Measurements from ENCODE around the gene AGR3.

AGR3 gene

DNA sequence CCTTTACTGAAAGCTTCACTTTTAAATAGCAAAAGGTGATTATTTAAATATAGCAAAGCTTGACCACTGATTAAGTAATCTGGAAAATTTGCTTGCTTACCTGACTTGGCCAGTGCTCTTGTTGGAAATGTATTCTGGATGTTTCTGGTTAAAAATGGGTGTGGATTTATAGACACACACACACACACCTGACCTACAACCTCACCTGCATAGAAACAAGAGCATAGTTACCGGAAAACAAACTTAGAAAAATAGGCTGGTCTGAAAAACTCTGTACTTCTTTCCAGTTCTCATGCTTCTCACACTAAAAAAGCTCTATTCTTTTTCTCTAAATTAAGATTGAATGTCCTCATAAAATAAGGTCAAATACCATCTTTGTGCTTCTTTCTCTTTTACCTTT lies at the start of gene AGR3:
TSS of gene AGR3 (minus strand) at position 140 of the 400 bp plus-strand sequence. CDS start 3,365 bp downstream, outside the sequence.
- DNase-seq: no peak

DNA sequence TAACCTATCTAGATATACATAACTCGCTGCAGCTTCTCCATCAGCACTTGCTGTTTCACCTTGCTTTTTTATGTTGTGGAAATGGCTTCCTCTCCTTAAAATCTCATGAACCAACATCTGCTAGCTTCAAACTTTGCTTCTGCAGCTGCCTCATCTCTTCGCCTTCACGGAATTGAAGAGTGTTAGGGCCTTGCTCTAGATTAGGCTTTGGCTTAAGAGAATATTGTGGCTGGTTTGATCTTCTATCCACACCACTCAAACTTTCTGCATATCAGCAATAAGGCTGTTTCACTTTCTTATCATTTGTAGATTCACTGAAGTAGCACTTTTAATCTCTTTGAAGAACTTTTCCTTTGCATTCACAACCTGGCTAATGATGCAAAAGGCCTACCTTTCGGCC lies 49.2 kb upstream of the AGR3 start:
- DNase-seq: no peak

DNA sequence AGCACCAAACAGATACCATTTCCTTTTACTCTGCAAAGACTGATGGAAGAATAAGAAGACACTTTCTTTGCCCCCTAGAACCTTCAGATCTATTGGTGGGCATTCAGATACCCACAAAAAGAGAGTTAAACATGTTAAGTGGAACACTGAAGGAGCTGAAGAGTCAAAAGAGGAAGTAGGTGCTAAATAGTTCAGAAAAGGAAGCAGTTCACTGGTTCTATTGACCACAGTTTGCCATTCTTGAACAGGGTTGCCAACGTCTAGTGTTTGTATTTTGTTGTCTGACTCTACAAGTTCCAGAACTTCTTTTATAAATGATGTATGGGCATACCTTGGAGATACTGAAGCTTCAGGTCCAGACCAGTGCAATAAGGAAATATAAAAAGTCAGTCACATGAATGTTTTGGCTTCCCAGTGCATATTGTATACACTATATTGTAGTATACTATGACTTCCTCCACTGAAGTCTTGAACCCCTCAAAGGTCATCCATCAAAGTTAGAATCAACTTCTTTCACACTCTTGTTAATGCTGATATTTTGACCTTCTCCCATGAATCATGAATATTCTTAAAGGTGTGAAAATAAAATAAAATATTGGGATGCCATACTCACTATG lies 47.5 kb upstream of the AGR3 start:
- no peak for DNase-seq

DNA sequence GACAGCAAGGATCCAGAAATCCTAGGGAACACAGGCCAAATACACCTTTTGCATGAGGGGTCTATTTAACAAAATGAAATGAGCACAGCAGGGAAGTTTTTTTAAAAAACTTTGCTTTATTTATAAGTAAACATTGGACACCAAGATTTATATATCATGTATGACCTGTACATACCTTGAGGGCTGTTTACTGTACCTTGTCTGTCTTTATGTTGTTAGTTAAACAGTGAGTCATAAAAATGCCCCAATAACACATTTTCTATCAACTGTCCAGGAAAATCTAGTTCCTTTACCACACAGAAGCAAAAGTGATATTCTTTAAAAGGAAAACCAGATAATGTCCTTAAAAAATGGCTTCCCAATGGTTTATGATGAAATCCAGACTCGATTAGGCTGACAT lies 45.1 kb upstream of the AGR3 start:
- no peak for DNase-seq

DNA sequence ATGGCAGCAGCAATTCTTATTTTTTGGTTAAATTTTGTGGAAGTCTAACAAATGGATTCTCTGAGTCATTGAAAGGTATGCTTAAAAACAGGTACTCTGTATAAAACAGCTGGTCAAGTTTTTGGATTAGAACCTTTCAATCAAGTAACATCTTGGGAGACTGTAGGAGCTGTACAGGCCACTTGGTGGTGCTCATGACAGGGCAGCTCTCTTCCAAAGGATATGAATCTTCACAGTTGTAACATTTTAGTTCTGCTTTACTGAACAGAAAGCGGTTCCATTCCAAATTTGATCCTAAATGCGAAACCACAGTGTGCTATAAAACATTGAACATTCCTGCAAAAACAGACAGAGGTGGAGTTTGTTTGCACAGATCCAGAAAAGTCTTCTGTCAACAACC lies 44.5 kb upstream of the AGR3 start:
- no peak for DNase-seq

DNA sequence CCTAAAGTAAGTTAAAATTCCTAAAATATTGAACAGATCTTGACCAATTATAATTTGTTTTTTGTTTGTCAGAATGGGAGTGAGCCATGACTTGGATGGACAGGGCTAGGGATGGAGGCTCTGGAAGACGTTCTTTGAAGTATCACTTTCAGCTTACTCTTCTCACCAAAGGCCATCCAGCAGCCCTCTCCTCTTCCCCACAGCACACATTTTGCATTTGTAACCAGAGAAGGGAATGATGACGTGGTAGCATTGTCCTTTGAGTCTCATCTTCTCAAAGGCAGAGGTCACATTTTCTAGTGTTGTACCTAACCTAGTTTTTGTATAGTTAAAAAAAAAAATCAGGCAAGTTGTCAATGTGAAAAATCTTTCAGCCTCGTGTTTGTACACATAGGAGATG lies 43.8 kb upstream of the AGR3 start:
- no peak for DNase-seq

DNA sequence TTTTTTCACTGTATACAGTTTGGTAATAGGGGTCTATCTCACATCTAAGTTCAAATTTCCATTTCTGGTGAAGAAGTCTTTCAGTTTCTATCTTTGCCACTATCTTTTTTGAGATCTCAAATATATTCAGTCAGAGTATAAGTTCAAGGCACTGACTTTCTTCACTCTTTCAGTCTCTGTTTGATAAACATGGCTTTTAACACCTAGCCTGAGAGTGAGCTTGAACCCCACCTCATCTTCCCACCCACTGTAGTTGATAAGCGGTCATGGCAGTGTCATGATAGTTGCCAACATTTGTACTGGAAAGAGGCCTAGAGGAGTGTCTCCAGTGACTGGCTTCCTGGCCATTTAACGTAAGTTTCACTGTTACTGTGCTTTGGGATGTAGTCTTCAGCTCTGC lies 41.2 kb upstream of the AGR3 start:
- DNase-seq: no peak

DNA sequence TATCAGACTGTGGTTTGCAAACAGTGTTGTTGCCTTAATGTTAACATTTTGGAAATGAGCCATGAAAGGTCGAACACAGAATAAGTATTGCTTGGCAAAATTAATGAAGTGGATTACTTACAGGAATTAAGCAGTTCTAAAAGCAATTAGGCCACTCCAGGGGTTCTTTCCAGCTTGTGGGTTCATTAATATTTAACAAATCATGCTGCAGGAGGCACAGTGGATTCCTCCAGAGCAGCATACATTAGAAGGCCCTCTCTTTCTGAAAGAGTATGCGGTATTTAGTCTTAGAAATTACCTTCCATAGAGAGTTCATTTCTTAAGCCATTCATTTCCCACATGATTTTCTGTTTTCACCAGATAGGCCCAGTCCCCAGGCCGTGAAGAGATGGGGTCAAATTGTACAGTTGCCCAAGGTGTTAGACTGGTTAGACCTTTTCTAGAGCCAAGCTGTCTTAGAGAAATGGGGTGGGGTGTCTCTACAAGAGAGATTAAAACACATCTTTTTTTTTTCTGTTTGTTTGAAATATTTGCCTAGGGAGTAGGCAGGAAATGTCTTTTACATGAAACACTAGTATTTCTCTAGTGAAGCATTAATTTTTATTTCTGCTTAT lies 40.0 kb upstream of the AGR3 start:
- no peak for DNase-seq

DNA sequence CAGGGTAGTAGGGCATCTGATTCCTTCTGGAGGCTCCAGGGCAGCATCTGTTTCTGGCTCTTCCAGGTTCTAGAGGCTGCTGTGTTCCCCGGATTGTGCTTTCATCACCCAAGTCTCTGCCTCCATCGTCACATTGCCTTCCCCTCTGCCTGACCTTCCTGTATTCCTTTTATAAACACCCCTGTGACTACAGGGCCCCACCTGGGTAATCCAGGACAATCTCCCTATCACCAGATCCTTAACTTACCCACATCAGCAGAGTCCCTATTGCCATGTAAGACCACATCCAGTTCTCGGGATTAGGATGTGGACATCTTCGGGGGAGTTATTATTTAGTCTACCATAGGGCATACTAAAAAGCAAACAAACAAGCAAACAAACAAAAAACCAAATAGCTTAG lies 39.4 kb upstream of the AGR3 start:
- no peak for DNase-seq

DNA sequence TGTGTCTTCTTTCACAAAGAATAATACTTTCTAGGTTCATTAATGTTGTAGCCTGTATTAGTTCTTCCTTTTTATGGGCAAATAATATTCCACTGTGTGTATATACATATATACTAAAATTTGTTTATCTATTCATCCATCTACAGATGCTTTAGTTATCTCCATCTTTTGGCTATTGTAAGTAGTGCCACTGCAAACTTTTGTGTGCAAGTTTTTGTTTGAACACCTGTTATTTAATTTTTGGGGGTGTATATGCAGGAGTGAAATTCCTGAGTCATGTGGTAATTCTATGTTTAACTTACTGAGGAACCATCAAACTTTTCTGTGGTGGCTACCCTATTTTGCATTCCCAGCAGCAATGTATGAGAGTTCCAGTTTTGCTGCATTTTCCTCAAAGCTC lies 37.7 kb upstream of the AGR3 start:
- no peak for DNase-seq

DNA sequence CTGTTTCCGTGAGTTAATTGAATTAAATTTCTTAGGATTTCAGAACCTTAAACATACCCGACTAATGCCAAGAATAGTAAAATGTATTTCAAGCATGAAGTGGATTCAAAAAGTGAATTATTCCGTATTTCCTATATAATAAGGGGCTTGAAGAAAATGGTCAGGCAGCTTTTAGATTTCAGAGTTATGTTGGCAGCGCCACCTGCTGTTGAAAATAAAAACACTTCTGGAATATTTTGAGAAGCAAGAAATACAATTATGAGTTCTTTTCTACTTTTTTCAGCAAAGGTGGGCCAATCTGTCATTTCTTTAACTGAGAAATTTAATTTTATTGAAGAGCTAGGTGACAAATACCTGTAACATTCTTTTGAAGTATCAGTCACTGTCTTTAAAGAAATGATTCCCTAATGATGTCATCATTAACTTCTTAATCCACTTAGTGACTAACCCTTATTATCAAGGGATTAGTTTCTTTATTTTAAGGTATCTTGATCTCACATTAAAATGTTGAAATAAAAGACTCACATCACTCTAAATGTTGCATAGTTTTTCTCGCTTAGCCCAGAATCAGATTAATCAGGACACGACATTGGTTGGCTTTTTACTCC lies 36.6 kb upstream of the AGR3 start:
- peak; percentile 38 for DNase-seq

DNA sequence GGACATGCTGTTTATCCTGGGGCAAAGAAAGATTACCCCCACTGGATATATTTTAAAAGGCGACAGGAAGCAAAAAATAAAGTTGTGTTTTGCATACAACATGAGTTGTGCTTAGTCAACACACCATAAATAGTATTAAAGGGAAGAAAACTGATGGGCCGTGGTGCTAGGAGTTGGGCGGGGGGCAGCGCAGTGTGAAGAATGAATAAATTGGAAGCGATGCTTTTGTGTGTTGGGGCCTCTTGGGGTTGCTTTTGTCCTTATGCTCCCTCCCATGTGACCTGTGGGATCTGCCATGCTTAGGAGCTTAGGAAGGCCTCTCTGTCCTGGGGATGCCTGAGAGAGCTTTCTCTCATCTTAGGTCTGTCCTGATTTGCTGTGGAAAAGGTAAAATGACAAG lies 35.0 kb upstream of the AGR3 start:
- DNase-seq: no peak

DNA sequence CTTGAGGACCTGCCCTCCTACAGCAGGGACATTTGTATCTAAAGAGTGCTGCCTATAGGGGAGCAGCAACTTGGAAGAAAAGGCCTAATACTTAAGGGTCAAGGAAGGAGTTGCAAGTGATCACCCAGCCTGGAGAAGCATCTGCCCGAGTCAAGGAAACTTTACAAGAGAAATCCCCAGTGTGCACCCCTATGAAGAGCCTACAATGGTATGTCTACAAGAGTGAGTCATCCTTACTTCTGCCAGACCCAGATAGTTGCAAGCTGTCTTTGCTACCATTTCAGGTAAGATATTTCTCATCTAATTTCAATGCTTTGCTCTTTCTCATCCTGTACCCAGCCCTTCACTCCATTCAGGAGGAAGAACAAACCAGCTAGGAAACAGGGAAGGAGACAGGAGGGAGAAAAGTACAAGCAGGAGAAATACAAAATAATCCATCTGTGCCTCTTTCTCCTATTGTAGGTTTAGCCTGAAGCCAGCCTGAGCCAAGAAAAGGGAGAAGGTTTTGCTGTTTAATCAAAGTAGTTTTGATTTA lies 34.4 kb upstream of the AGR3 start:
- no peak for DNase-seq

DNA sequence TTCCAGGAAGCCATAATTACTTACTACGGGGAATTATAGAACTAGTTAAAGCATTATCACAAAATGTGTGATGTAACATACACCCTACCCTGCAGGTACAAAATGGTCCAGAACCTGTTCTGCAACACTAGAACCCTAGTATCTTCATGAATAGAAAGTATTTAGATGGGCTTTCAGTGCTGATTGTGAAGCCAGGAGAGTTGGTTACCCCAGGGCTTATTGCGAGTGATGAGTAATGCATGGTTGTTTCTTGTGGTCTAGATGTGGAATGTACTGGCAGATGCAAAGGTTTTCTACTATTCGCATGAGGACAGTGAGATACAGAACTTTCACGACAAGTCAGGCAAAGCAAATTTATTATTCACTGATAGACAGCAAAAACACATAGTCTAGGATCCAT lies 33.6 kb upstream of the AGR3 start:
- DNase-seq: no peak

DNA sequence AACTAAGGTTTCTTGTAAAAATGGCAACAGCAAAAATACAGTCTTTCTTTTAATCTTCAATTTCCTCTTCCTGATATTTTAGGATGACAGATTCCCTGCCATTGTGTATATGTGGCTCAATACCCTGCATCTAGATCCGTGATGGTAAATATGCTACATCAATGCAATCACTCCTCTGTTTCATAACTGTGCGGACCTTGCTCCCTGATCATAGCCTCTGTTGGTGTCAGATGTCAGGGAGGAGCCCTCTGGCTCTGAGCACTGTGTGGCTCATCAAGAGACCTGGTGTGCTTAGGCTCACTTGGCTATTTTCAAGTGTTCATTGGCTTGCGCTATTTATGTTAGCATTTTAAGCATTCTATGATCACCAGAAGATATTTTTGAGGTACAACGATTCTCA lies 33.0 kb upstream of the AGR3 start:
- DNase-seq: no peak

DNA sequence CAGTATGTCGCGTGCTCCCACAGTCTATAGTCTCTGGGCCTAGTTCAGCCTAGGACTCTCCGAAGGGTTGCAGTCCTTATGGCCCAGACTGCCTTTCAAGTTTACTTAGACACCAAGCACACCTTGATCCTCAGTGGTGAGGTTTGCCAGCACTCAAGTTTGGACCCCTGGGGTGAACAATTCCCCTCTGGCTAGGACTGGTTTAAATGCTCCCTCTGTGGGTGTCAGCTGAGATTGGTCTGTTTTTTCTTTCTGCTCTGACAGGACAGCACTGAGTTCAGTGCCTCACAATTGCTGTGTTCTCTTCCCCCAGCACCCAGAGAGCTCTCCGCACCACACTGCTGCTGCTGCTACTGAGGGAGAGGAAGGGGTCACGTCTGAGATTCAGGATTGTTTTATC lies 31.9 kb upstream of the AGR3 start:
- no peak for DNase-seq

DNA sequence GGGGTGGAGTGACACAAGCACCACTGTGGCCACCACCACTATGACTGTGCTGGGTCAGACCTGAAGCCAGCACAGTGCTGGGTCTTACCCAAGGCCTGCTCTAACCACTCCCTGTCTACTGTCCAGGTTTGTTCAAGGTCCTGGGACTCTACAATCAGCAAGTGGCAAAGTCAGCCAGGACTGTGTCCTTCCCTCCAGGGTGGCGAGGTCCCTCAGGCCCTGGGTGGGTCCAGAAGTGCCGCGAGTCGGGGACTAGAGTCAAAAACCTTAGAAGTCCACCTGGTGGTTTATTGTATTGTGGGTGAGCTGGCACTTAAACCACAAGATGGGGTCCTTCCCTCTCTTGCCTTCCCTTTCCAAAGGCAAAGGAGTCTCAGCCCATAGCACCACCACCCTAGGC lies 30.8 kb upstream of the AGR3 start:
- no peak for DNase-seq

DNA sequence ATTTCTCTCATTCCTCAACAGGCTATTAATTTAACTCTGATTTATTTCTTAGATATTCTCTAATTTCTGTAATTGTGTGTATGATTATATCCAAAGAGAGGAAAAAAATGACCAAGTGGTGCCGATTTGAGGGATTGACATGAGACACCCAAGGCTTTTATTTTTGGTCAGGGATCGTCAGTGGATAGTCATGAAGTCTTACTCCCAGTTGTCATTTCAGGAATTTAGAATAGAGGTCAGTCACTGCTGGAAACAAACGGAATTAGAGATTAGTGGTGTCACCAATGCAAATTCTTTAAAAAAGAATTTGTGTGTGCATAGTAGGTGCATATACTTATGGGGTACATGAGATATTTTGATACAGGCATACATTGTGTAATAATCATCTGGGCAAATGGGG lies 26.8 kb upstream of the AGR3 start:
- no peak for DNase-seq

DNA sequence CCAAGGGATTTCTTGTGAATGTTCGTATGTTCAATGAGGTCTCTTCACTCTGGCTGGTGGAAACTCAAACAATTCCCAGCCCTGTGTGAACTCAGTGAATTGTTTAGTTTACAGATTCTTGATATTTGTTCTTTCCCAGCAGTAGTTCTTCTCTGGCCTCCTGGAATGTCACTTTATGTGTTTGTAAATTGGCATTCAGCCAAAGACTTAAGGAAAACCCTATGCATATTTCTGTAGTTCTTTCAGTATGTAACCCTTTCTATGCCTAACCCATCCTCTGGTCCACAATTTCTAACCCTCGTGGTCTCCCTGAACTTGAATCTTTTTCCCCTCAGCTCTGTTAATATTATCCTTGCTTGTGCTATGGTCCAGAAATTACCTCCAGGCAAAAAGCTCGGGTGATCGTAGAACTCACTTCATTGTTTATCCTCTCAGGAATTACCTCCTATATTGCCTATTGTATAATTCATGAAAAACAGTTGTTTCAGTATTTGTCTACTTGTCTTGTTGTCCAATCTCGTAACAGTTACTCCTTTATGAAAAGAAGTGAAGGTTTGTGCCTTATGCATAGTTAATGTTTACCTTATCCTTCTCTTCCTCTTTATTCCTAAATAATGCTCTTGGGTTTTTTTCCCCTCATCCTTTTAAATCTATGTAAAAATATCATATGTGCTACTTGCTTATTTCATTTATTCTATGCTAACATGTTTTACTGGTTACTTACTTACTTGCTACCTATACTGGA lies 23.7 kb upstream of the AGR3 start:
- no peak for DNase-seq

DNA sequence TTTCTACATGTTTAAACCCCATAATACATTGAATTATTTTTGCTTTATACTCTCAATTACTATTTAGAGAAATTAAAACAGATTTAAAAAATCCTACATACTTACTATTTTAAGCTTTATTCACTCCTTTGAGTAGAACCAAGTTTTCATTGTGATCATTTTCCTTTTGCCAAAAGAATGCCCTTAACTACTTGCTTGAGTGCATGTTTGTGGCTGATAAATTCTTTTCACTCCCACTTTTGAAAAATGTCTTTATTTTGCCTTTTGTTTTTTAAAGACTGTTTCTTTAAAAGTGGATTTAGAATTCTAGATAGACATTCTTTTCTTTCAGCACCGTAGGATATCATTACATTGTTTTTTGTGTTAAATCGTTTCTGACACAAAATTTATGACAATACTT lies 22.3 kb upstream of the AGR3 start:
- no peak for DNase-seq

DNA sequence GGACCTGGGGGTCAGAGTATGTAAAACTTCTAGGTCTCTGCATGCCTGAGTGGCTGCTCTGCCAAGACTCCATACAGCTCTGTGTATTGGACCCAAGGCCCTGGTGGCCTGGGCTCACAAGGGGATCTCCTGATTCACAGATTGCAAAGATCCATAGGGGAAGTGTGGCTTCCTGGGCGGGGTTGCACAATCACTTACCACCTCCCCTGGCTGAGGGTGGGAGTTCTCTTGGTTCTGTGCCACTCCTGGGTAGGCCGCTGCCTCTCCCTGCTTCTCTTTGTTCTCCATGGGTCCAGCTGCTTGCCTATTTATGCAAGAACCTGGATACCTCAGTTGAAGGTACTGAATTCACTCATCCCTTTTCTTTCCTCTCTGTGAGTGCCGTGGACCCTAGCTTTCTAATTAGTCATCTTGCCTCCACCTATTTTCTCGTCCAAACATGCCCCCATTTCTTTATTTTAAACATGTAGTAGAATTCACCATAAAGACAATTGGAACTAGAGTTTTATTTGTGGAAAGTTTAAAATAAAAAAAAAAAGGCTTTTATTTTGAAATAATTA lies 18.5 kb upstream of the AGR3 start:
- DNase-seq: no peak

DNA sequence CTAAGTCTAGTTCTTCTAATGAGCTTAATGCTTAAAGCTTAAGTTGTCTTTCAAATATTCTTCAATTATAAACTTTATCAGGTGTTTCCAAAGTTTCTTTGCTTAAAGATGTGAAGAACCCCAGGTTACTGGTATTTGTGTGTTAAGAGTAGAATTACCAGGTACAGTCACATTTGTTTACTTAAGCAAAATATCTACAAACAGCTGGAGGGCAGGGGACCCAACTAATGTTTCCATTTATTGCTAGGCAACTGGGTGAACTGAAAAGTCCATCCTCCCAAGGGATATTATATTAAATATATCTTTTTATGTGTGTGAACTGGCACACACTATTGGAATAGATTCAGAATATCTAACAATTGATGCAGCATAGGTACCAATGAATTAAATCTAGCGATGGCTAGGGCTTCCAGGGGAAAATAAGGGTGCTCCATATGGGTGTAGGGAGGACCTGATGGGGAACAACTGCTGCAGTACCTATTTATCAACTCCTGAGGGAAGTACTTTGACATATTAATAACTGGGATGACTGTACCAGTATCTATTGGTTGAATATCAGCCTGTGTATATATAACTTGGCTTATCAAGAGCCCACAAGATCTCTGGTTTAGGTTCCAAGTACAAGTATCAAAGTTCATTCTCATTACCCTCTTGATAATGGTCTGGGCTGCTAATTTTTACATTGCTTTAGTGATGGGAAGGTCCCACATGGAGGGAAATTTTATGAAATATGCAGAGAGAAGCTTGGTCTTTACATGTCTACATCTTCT lies 10.3 kb upstream of the AGR3 start:
- DNase-seq: peak; percentile 32

DNA sequence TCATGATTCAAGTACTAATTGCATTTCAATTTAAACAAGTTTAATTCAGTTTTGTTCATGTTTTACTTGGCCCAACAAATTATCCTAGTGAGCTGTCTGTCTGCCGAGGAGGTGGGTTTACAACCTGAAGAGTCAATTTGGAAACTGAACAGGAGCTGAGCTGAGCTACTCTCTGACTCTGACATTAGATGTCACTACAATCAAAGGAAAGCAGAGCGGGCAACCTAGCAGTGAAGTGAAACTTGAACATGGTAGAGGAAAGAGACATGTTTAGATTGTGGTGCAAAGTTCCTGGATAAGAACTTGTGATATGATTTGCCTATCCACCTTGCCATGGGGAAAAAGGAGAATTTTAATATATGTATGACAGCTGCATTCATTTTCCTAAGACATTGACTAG lies 9.6 kb upstream of the AGR3 start:
- peak; percentile 31 for DNase-seq

All from NCI-H1436 (cell line).